Activated CD4-positive, alpha-beta T cell treated with anti-CD3 and anti-CD28 coated beads, Interleukin-2, amount 50 U/mL, for 1 hour (primary cell): ENCODE results near the gene TRHDE.

ENCODE experiments used
- DNase-seq: peaks from one replicate; pipeline ENCODE4 v3.0.0-alpha.2; 2020

The TRHDE gene

DNA sequence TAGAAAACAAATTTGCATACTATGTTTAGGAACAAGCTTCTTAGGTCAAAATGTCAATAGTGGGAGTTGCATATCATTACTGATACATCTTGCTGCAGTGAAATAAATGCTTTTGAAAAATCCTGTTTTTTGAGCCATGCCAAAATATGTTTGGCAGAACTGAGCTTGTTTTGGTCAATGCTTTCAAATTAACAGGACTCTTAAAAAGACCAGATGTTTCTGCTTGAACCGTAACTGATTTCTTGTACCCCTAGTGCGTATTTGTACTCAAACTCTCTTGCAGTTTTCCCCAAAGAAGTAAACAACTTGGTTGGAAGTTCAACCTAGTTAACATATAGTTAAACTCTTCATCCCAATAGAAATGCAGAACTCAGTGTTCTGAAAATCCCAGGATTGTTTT, 3.4 kb downstream of the TRHDE start:
- DNase-seq, result no peak

DNA sequence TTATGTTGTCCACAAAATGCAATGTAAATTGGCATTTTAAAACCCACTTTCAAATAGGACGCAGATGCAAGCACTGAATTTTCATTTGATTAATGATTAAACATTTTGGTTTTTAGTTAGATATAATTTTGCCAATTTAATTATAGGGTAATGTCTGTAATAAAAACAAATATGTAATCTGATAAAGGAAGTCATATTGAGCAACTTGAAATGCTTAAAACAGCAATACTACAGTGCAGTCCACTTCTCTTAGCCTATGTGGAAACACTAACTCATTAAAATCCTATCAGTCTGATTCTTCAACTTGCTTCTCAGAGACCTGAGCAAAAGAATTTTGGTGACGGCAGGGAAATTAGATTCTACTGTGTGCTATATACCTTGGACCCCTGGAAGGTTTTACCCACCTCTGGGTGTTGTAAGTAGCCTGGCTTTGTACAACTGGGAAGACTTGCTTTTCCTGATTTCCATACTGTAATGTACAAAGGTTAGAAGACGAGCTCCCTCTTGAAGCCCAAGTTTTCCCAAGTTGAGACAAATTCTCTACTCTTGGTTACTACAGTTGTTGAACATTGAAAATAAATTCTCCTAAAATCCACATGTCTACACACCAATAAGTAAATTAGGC, 4.1 kb downstream of the TRHDE start:
- no peak for DNase-seq

DNA sequence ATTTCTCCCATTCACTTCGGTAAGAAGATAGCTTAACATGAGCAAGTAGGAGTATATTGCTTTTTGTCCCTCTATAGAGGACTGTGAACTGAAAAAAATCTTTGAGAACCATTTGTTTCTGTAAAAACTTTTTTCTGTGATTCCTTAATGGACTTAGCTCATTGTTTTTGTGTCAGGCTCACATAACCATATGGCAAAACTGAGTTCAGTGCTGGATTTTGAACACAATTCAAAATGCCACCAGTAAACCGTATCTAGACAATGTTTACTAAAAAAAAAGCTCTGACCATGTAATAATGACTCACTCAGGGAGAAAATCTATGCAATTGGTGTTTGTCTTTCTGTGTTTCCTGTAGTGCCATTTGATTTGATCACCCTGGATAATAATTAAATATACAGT, 5.2 kb downstream of the TRHDE start:
- DNase-seq, result no peak

DNA sequence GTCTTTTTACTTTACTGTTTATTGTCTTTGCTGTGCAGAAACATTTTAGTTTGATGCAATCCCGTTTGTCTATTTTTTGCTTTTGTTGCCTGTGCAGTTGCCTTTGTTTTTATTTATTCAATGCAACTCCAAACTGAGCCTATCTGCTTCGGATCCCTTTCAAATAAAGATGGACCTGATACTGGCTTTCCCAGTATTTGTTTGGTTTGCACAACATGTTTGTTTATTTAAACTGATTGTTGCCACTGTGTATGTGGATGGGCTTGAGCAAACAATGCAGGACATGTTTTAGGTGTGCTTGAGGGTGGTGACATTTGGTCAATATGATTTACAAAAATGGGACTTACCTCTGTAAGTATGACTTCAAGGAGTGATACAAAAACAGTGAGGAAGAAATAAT, 6.7 kb downstream of the TRHDE start:
- no peak for DNase-seq

DNA sequence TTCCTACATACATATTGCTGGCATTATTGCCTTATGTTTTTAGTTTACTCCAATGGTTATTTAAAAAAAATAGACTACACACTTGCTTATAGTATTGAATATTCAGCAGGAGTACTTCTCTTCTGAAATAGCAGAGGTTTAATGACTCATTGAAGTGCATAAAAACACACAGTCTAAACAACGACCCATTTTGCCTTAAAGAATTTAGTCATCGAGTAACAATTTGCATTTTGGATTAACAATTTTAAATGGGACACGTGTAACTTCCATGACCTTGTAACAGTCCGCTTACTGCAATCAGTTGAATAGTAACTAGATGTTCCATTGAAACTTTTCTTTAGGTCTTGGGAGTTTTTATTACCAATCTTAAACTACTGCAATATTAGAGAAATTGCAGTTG, 9.0 kb downstream of the TRHDE start:
- DNase-seq, result no peak

GRCh38 chr12:72282721-72283120, 10.6 kb downstream of the TRHDE start:
- no peak for DNase-seq

- DNase-seq, result no peak
Observed at GRCh38 chr12:72285861-72286260, 13.7 kb downstream of the TRHDE start.

DNA sequence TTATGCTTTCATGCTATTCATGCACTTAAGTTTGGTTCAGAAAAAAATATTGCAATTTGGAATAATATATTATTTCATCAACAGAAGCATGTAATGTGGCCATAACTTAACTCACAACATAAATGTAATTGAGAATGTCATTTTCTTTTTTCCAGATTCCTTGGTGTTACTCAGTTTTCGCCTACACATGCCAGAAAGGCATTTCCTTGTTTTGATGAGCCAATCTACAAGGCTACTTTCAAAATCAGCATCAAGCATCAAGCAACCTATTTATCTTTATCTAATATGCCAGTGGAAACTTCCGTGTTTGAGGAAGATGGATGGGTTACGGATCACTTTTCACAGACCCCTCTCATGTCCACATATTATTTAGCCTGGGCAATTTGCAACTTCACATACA, 14.4 kb downstream of the TRHDE start:
- DNase-seq, result no peak

- DNase-seq, result no peak
Observed at GRCh38 chr12:72288436-72288835, 16.3 kb downstream of the TRHDE start.

- DNase-seq, result no peak
Observed at GRCh38 chr12:72288911-72289310, 16.7 kb downstream of the TRHDE start.

DNA sequence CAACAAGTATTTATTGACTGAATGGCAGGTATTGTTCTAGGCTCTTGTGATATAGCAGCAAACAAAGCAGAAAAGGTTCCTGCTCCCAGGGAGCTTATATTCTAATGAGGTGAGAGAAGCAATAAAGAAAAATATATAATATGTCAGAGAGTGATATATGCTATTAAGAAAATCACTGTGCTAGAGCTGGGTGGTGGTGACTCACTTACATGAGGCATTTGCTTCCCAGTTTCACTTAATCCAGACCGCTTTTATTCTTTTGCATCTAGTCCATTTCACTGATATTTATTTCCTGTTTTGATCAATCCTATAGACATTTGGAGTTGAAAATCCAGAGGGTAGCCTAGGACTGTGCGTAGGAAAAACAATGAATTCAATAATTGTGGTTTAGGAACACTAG, 17.5 kb downstream of the TRHDE start:
- DNase-seq, result no peak

DNA sequence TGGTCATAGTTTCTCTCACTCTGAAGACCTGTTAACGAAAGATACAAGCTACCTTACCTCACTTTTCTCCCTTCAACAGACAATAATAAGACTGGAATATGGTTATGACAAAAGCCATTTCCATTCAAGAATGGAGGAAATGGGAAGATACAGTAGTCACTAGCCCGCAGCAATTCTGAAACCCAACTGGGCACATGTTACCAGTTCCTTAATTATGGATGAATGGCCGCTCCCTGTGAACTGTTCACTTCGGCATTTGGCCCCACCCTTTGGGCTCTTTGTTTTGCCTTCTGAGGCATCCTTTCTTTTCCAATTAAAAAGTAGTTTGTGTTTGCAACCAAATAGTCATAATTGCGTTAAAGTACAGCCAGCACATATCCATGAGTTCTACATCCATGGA, 19.0 kb downstream of the TRHDE start:
- DNase-seq, result no peak

DNA sequence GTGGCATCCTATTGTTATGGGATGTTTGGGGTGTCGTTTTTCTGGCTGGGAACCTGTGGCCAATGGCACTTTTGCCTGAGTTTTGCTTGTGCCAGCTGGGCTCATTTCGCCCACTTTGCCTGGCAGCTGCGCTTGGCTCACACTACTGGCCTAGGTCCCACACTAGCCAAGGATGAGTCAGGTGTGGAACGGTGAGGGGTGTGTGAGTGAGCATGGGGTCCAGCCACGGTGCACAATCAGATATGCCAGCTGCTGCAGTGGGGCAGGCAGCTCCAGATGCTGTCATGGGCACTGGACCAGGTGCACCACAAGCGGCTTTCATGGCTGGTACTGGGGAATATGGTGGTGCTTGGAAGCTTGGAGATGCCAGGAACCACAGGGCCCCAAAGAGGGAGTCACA, 21.5 kb downstream of the TRHDE start:
- DNase-seq, result no peak

- DNase-seq, result no peak
Observed at GRCh38 chr12:72295101-72295500, 22.9 kb downstream of the TRHDE start.

- no peak for DNase-seq
Observed at GRCh38 chr12:72295744-72296143, 23.6 kb downstream of the TRHDE start.

DNA sequence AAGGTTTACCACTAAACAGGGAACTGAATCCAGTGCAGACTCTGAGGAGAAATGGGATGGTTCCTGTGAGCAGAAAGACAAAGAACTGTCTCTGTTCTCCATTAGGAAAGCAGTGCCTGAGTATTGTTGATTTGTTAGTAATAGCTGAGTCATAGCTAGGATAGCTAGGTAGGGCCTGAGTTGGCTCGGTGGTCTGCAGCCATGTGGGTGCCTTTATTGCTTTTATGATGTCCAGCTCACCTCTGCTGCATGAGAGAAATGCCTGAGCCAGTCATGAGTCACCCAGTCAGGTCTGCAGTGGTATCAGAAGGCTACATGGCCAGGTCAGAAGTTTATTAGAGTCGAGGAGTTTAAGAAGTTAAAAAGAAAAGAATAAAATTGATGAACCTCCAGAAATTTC, 24.2 kb downstream of the TRHDE start:
- no peak for DNase-seq

GRCh38 chr12:72297666-72298065, 25.5 kb downstream of the TRHDE start:
- no peak for DNase-seq

DNA sequence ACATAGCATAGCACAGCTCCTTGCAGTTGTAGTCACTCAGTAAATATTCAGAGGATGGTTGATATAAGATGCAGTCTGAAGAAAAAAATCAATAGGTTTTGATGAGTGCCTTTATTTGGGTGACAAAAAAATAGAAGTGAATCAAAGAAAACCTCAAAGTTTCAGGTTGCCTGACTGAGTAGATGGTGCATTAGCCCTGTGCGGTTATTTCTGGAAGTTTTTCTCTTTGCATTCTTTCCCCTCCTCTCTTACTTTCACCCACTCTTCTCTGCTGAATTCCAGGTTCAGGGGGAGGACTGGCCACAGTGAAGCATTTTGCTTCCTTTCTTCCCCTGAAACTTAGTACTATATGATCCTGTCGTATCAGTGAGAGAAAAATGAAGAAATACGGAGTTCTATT, 28.6 kb downstream of the TRHDE start:
- DNase-seq, result no peak

DNA sequence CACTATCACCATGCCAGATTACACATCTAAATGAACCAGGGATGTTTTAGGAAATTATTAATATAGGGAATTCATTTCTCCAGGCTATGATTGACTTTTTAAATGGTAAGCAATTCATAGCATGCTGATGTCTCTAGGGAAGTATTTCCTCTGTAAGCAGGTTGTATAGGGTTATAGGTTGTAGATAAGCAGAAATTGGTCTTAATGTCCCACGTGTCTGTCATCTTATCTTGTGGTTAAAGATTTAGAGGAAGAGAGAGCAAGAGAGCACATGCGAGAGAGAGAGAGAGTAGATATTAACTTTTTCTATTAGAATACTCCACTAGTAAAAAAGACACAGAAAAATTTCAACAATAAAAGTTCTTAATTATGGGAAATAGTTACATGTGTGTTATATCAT, 32.6 kb downstream of the TRHDE start:
- DNase-seq, result no peak

- DNase-seq, result no peak
Observed at GRCh38 chr12:72307229-72307628, 35.1 kb downstream of the TRHDE start.

DNA sequence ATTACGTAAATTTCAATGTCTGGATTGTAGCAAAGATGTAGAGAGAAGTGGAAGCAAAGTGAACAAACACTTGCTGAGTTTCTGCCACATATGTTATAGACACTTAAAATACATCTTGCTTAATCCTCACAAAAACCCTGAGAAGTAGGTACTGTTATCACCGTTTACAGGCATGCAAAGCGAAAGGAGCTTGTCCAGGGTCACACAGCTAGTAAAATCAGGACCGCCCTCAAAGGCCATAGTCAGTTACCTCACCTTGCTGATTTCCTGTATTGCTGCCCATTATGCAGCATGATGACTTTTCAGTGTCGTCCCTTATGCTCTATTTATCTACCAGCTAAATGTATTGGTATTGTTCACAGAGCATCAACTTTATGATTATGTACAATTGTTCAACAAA, 39.8 kb downstream of the TRHDE start:
- no peak for DNase-seq

GRCh38 chr12:72313806-72314205, 41.6 kb downstream of the TRHDE start:
- no peak for DNase-seq

DNA sequence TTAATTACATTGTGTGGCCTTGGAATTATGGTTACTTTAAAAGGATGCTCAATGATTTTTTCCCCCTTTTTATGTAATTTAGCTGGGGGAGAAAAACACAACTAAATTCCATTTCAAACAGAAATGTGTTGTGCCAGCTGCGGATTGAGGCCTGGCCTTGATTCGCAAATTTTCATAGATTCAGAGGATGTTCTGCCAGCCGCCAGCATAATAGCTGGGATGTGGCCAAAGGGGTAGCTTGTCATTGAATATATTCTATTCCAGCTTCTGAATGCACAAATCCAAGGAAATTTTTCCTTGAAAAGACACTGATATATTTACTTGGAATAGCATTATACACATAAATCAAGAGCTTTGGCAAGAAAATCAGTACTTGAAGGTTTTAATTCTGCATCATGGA, 43.7 kb downstream of the TRHDE start:
- no peak for DNase-seq

DNA sequence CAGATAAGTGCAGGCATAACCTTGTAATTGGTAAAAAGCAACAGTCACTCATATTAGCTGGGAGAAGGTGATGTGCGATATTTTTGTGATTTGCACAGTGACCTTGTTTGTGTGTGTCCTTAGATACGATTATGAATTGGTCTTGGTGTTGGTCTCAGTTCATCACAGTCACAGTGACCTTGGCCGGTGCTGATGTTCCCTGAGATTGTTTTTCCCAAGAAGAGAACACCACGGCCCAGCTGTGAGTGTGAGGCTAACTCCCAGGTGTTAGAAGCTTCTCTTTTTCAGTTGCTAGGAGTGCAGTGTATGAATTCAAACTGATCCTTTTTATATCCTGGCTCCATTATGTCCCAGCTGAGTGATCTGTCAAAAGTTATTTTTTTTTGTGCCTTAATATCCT, 46.2 kb downstream of the TRHDE start:
- no peak for DNase-seq

DNA sequence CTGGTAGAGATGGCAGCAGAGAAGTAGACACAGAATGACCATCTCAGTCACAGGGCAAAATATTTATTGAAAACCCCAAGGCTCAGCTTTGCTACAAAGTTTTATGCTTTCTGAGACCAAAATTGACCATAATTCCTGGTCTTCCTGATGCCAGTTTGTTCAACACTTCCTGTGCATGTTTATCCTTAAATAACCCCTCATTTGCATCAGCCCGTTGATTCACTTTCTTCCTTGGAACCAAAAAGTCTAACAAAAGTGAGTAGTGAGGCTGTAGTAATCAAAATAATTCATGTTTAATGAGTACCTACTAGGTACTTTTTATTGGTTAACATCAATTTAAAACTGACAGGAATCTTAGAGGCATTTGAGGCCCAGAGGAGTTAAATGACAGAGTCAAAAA, 51.7 kb downstream of the TRHDE start:
- DNase-seq, result no peak

- no peak for DNase-seq
Observed at GRCh38 chr12:72330301-72330700, 58.1 kb downstream of the TRHDE start.
